ENCODE results near the gene SPECC1L. TPM values are rescaled to one million over a fixed set of nuclear protein-coding genes. Genes with fewer than 3 reads are reported as not detected.
A peak's percentile ranks its signal among the peaks of the same experiment; 100 is the strongest.
"Not testable (repeated sequence)": the region's sequence is repeated elsewhere in the genome, so short reads cannot be mapped to it uniquely, and the experiment has no call there.

Gene SPECC1L
- total RNA-seq, 1 experiment from 2014 or later: 23.0 TPM

DNA sequence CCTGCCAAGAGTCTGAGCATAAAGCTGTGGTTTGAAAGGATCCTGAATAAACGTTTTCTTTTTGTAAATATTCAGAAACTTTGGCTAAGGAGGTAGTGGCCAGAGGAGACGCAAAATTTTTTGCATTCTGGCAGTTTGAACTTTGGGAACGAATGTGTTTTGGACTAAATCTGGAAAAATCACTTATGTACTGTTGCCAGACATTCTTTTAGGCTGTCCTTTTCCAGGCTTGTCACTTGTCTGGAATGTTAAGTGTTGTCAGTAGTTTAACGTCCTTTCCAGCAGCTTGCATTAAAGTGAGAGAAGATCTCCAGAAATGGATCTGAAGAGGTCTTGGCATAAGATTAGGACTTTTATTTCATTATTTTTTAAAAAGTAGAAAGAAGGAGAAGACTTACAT, 18.5 kb downstream of the SPECC1L start:
- no peak for DNase-seq

DNA sequence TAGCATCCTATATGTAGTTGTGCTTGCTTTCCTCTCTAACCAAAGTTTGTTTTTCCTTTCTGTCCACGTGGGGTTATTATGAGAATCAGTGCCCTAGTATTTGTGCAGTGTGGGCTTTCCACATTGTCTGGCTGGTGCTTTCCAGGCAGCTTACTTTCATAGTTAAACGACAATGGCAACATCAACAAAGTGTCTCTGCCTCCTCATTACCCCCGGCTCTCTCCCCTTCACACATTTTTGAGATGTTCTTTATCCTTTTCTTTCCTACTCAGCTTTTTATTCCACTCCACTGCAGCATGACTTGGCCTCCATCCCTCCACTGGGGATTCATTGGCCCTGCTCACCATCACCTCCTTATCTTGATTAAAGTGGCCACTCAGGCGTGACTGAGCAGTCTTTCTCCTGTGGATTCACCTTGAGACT, 19.1 kb downstream of the SPECC1L start:
- DNase-seq: peak; percentile 9

More for the DNA sequence above, 18.5 kb downstream of the SPECC1L start:
- H3K36me3 ChIP-seq (replicated peaks; ENCODE audit: control insufficient read depth, insufficient read depth, low read length): no peaks in the 10 kb centered on the region; the same call in 1 of the 2 replicates
- no peaks in the 10 kb centered on the region for H3K27me3 ChIP-seq (ENCODE audit: control insufficient read depth, insufficient read depth, low read length)
- H3K4me3 ChIP-seq (ENCODE audit: insufficient read depth, low read depth, low read length): no peak overlapping the region

DNA sequence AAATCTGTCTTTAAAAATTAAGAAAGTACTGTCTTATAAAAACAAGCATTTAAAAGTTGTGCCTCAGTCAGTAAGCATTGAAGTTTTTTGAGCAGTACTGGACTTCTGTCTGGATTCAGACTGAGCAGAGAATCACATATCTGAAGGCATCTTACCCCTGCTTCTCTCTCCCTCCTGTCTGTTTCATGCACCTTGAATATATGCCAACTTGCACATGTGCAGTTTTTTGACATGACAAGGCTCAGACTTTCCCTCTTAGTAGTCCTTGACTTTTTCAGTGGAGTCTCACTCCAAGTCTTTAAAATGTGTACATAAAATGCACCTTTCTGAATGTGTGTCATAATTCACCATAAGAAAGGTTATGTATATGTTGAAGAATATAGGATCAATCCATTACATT, 19.8 kb downstream of the SPECC1L start:
- Histone ChIP-seq H3K27me3 (ENCODE audit: control insufficient read depth, insufficient read depth, low read length) (no peaks in the 10 kb centered on the region), H3K36me3 (replicated peaks; ENCODE audit: control insufficient read depth, insufficient read depth, low read length) (no peaks in the 10 kb centered on the region; the same call in 1 of the 2 replicates), H3K4me3 (ENCODE audit: insufficient read depth, low read depth, low read length) (no peak overlapping the region)
- no peak for DNase-seq

More for the DNA sequence above, 19.1 kb downstream of the SPECC1L start:
- Histone ChIP-seq H3K4me3 (ENCODE audit: insufficient read depth, low read depth, low read length) (no peak overlapping the region), H3K36me3 (replicated peaks; ENCODE audit: control insufficient read depth, insufficient read depth, low read length) (no peaks in the 10 kb centered on the region; the same call in 1 of the 2 replicates), H3K27me3 (ENCODE audit: control insufficient read depth, insufficient read depth, low read length) (no peaks in the 10 kb centered on the region)

GRCh38 chr22:24291515-24292201, 21.0 kb downstream of the SPECC1L start:
- Histone ChIP-seq H3K4me3 (ENCODE audit: insufficient read depth, low read depth, low read length) (no peak overlapping the region), H3K36me3 (replicated peaks; ENCODE audit: control insufficient read depth, insufficient read depth, low read length) (no peaks in the 10 kb centered on the region; the same call in 1 of the 2 replicates), H3K27me3 (ENCODE audit: control insufficient read depth, insufficient read depth, low read length) (no peaks in the 10 kb centered on the region)
- DNase-seq: no peak

GRCh38 chr22:24292202-24292830, 21.7 kb downstream of the SPECC1L start:
- not testable (repeated sequence) for DNase-seq; H3K4me3 ChIP-seq (ENCODE audit: insufficient read depth, low read depth, low read length); H3K27me3 ChIP-seq (ENCODE audit: control insufficient read depth, insufficient read depth, low read length); H3K36me3 ChIP-seq (replicated peaks; ENCODE audit: control insufficient read depth, insufficient read depth, low read length)

GRCh38 chr22:24294913-24295312, 24.3 kb downstream of the SPECC1L start:
- H3K36me3 ChIP-seq (replicated peaks; ENCODE audit: control insufficient read depth, insufficient read depth, low read length); H3K27me3 ChIP-seq (ENCODE audit: control insufficient read depth, insufficient read depth, low read length); DNase-seq; H3K4me3 ChIP-seq (ENCODE audit: insufficient read depth, low read depth, low read length): not testable (repeated sequence)

DNA sequence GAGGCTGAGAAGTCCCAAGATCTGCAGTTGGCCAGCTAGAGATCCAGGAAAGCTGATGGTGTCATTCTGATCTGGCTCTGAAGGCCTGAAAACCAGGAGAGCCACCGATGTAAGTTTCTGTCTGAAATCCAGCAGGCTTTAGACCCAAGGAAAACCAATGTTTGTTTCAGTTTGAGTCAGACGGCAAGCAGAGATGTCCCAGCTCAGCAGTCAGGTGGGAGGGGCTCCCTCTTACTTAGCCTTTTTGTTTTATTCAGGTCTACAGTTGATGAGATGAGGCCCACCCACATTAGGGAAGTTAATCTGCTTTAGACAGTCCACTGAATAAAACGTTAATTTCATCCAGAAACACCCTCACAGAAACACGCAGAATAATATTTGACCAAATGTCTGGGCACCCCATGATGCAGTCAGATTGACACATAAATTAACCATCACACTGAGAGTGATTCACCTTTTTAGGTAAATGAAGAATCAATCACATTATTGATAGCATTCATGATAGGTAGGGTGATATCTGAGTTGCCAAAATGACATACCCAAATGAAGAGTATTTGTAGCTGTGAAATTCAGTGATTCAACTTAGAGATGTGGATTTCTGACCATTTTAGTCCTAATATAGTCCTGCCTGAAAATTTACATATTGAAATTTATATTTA, 28.0 kb downstream of the SPECC1L start:
- not testable (repeated sequence) for H3K27me3 ChIP-seq (ENCODE audit: control insufficient read depth, insufficient read depth, low read length); DNase-seq; H3K36me3 ChIP-seq (replicated peaks; ENCODE audit: control insufficient read depth, insufficient read depth, low read length); H3K4me3 ChIP-seq (ENCODE audit: insufficient read depth, low read depth, low read length)

DNA sequence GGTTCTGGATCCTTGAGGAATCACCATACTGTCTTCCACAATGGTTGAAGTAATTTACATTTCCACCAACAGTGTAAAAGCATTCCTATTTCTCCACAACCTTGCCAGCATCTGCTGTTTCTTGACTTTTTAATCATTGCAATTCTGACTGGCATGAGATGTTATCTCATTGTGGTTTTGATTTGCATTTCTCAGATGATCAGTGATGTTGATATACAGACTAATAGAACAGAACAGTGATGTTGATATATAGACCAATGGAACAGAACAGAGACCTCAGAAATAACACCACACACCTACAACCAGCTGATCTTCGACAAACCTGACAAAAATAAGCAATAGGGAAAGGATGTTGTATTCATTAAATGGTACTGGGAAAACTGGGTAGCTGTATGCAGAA, 29.9 kb downstream of the SPECC1L start:
- peaks cover 17% of the 10 kb centered on the region for H3K36me3 ChIP-seq (replicated peaks; ENCODE audit: control insufficient read depth, insufficient read depth, low read length)
- not testable (repeated sequence) for H3K4me3 ChIP-seq (ENCODE audit: insufficient read depth, low read depth, low read length); H3K27me3 ChIP-seq (ENCODE audit: control insufficient read depth, insufficient read depth, low read length); DNase-seq

GRCh38 chr22:24302591-24302990, 32.0 kb downstream of the SPECC1L start:
- no peak for DNase-seq
- no peak overlapping the region for H3K4me3 ChIP-seq (ENCODE audit: insufficient read depth, low read depth, low read length)
- no peaks in the 10 kb centered on the region for H3K27me3 ChIP-seq (ENCODE audit: control insufficient read depth, insufficient read depth, low read length)
- peaks cover 17% of the 10 kb centered on the region for H3K36me3 ChIP-seq (replicated peaks; ENCODE audit: control insufficient read depth, insufficient read depth, low read length)

- H3K36me3 ChIP-seq (replicated peaks; ENCODE audit: control insufficient read depth, insufficient read depth, low read length): peaks cover 17% of the 10 kb centered on the region
- no peak for DNase-seq
- H3K4me3 ChIP-seq (ENCODE audit: insufficient read depth, low read depth, low read length): no peak overlapping the region
- no peaks in the 10 kb centered on the region for H3K27me3 ChIP-seq (ENCODE audit: control insufficient read depth, insufficient read depth, low read length)
Measured at GRCh38 chr22:24303007-24303406, 32.4 kb downstream of the SPECC1L start.

GRCh38 chr22:24304062-24304675, 33.5 kb downstream of the SPECC1L start:
- Histone ChIP-seq H3K36me3 (replicated peaks; ENCODE audit: control insufficient read depth, insufficient read depth, low read length) (peaks cover 17% of the 10 kb centered on the region), H3K4me3 (ENCODE audit: insufficient read depth, low read depth, low read length) (no peak overlapping the region)

DNA sequence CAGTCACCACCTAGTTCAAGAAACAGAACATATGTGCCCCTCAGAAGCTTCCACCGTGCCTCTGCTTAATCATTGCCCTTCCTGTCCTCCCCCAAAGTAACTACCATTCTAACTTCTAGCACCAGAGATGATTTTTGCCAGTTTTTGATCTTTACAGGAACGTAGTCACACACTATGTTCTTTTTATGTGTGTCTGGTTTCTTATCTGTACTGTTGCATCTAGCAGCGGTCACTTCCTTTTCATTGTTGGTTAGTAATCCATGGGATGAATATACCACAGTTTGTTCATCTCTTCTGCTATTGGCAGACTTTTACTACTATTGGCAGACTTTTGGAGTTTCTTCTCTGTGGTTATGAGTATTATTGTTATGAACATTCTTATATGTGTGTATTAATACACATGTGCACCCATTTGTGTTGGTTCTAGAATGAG, 34.6 kb downstream of the SPECC1L start:
- H3K4me3 ChIP-seq (ENCODE audit: insufficient read depth, low read depth, low read length): no peak overlapping the region
- no peaks in the 10 kb centered on the region for H3K27me3 ChIP-seq (ENCODE audit: control insufficient read depth, insufficient read depth, low read length)
- no peak for DNase-seq
- H3K36me3 ChIP-seq (replicated peaks; ENCODE audit: control insufficient read depth, insufficient read depth, low read length): peaks cover 17% of the 10 kb centered on the region

More at GRCh38 chr22:24304062-24304675, 33.5 kb downstream of the SPECC1L start:
- DNase-seq: no peak
- no peaks in the 10 kb centered on the region for H3K27me3 ChIP-seq (ENCODE audit: control insufficient read depth, insufficient read depth, low read length)

DNA sequence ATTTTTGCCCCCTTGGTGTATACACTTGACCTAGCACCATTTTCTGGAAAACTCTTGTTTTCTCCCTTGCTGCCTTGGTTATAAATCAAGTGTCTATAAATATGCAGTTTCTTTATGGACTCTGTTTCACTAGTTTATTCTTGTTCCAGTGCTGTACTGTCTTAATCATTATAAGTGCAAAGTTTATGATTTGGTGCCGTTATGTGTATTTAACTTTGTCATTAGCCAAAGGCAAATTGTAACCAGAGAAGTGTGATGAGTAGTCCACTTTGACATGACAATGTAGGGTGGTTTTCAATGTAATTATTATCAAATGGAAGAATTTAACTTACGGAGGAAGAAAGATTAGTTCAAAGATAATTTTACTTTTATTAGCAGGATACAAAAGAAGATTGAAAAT, 40.3 kb downstream of the SPECC1L start:
- no peak for DNase-seq
- Histone ChIP-seq H3K36me3 (replicated peaks; ENCODE audit: control insufficient read depth, insufficient read depth, low read length) (peaks cover 18% of the 10 kb centered on the region), H3K27me3 (ENCODE audit: control insufficient read depth, insufficient read depth, low read length) (no peaks in the 10 kb centered on the region), H3K4me3 (ENCODE audit: insufficient read depth, low read depth, low read length) (no peak overlapping the region)

DNA sequence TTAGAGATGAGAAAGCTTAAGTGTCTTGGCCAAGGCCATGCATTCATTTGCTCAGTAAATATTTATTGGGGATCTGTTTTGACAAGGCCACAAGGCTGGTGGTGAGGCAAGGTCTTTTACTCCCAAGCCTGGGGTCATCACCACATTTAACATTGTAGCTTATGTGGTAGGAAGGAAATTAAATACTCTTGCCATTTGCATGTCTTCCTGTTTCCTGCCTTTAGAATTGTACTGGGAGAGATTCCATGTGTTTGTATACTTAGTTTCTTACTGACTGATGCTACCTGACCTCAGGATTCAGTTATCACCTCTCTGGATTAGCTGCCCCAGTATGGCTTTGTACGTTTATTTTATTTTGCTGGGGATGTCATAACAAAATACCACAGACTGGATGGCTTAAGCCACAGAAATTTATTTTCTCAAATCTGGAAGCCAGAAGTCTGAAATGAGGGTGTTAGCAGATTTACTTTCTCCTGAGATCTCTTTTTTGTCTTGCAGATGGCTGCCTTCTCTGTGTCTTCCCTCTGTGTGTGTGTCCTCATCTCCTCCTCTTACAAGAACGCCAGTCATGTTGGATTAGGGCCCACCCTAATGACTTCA, 44.8 kb downstream of the SPECC1L start:
- Histone ChIP-seq H3K4me3 (ENCODE audit: insufficient read depth, low read depth, low read length) (no peak overlapping the region), H3K27me3 (ENCODE audit: control insufficient read depth, insufficient read depth, low read length) (no peaks in the 10 kb centered on the region), H3K36me3 (replicated peaks; ENCODE audit: control insufficient read depth, insufficient read depth, low read length) (peaks cover 23% of the 10 kb centered on the region)
- DNase-seq: no peak

Measured in H7 (cell line).